ENCODE data around the gene RCOR1. TPM values are rescaled to one million over a fixed set of nuclear protein-coding genes. Genes with fewer than 3 reads are reported as not detected.

The RCOR1 gene
- total RNA-seq, 1 donor from 2014 or later: 11.0 TPM

- Histone ChIP-seq H3K36me3 (peaks cover 58% of the 10 kb centered on the region), H3K4me3 (no peak overlapping the region), H3K27me3 (ENCODE audit: low read depth) (no peaks in the 10 kb centered on the region), H3K27ac (replicated peaks) (no peak overlapping the region), H3K9me3 (replicated peaks) (peaks cover under 1% of the 10 kb centered on the region), H3K4me1 (no peaks in the 10 kb centered on the region)
- DNase-seq: no peak
- TF ChIP-seq CTCF (IDR thresholded peaks at IDR 0.05; ENCODE audit: borderline replicate concordance): no peak
- intact Hi-C loops (cut with micrococcal nuclease): no loop called here
These were observed 118.8 kb downstream of the RCOR1 start for GRCh38 chr14:102711207-102711606.

- intact Hi-C loops (cut with micrococcal nuclease): no loop called here
- no peak for DNase-seq
- no peak overlapping the region for H3K27ac ChIP-seq (replicated peaks)
- no peaks in the 10 kb centered on the region for H3K9me3 ChIP-seq (replicated peaks)
- H3K36me3 ChIP-seq: peaks cover 60% of the 10 kb centered on the region
- no peaks in the 10 kb centered on the region for H3K4me1 ChIP-seq
- H3K4me3 ChIP-seq: no peak overlapping the region
- TF ChIP-seq CTCF (IDR thresholded peaks at IDR 0.05; ENCODE audit: borderline replicate concordance): no peak
- H3K27me3 ChIP-seq (ENCODE audit: low read depth): no peaks in the 10 kb centered on the region
These were observed 119.5 kb downstream of the RCOR1 start for GRCh38 chr14:102711946-102712345.

GRCh38 chr14:102717276-102717675, 124.8 kb downstream of the RCOR1 start:
- no peak for DNase-seq
- TF ChIP-seq CTCF (IDR thresholded peaks at IDR 0.05; ENCODE audit: borderline replicate concordance): no peak
- no peaks in the 10 kb centered on the region for H3K27me3 ChIP-seq (ENCODE audit: low read depth)
- intact Hi-C loops (cut with micrococcal nuclease): no loop called here
- no peak overlapping the region for H3K27ac ChIP-seq (replicated peaks)
- no peaks in the 10 kb centered on the region for H3K9me3 ChIP-seq (replicated peaks)
- no peak overlapping the region for H3K4me3 ChIP-seq
- H3K36me3 ChIP-seq: peaks cover 48% of the 10 kb centered on the region
- no peaks in the 10 kb centered on the region for H3K4me1 ChIP-seq

- Histone ChIP-seq H3K27ac (replicated peaks) (no peak overlapping the region), H3K9me3 (replicated peaks) (no peaks in the 10 kb centered on the region), H3K27me3 (ENCODE audit: low read depth) (no peaks in the 10 kb centered on the region), H3K36me3 (peaks cover 77% of the 10 kb centered on the region), H3K4me1 (no peaks in the 10 kb centered on the region), H3K4me3 (no peak overlapping the region)
- intact Hi-C loops (cut with micrococcal nuclease): no loop called here
- TF ChIP-seq CTCF (IDR thresholded peaks at IDR 0.05; ENCODE audit: borderline replicate concordance): no peak
- no peak for DNase-seq
These were observed 130.2 kb downstream of the RCOR1 start for GRCh38 chr14:102722646-102723045.

- Histone ChIP-seq H3K4me1 (no peaks in the 10 kb centered on the region), H3K36me3 (peaks cover 79% of the 10 kb centered on the region), H3K4me3 (no peak overlapping the region), H3K27ac (replicated peaks) (no peak overlapping the region), H3K9me3 (replicated peaks) (no peaks in the 10 kb centered on the region), H3K27me3 (ENCODE audit: low read depth) (no peaks in the 10 kb centered on the region)
- DNase-seq: no peak
- intact Hi-C loops (cut with micrococcal nuclease): no loop called here
- TF ChIP-seq CTCF (IDR thresholded peaks at IDR 0.05; ENCODE audit: borderline replicate concordance): no peak
These were observed 131.2 kb downstream of the RCOR1 start for GRCh38 chr14:102723650-102724049.
